Keratinocyte (primary cell): ENCODE results near the gene FBXL13. TPM values are rescaled to one million over a fixed set of nuclear protein-coding genes. Genes with fewer than 3 reads are reported as not detected.

Experiments used
- DNase-seq: peaks from one replicate; pipeline ENCODE4 v3.0.0-alpha.2; 2011; ENCODE audit warnings: low read depth, missing footprints, low spot score
- FAIRE-seq: peaks from 2 replicates; lab custom pipeline; 2011; peaks lifted over from hg19 to GRCh38; lab: Jason Lieb, UNC
- H2AFZ ChIP-seq: 2 replicates; pipeline ENCODE4 v1.6.0; 2012; ENCODE audit warnings: low read length, control low read depth, inconsistent platforms; ENCODE audit not compliant: control insufficient read depth
- H3K27ac ChIP-seq: 2 replicates; pipeline ENCODE4 v1.5.1; 2011; ENCODE audit warnings: low read length; ENCODE audit not compliant: control insufficient read depth, insufficient read depth
- H3K27me3 ChIP-seq: 3 replicates; pipeline ENCODE4 v1.6.0; 2011; ENCODE audit warnings: low read length; ENCODE audit not compliant: control insufficient read depth, insufficient read depth; ENCODE audit errors: extremely low read depth
- H3K36me3 ChIP-seq, 2 experiments: 2 replicates in 1 of 2; 3 replicates in 1 of 2; pipeline ENCODE4 v1.5.1; 2011; ENCODE audit warnings: low read length in 2 of 2, mild to moderate bottlenecking in 1 of 2; ENCODE audit not compliant: control insufficient read depth in 2 of 2, insufficient read depth in 2 of 2; ENCODE audit errors: extremely low read depth in 1 of 2
- H3K4me1 ChIP-seq: 3 replicates; pipeline ENCODE4 v1.5.1; 2011; ENCODE audit warnings: low read length; ENCODE audit not compliant: control insufficient read depth, insufficient read depth; ENCODE audit errors: extremely low read depth
- H3K4me2 ChIP-seq: 3 replicates; pipeline ENCODE4 v1.6.0; 2011; ENCODE audit warnings: low read depth, low read length; ENCODE audit not compliant: control insufficient read depth, insufficient read depth; ENCODE audit errors: extremely low read depth
- H3K4me3 ChIP-seq, 3 experiments: fragments of 200-600 bp in 1 of 3; sonication (generic) in 1 of 3; 2 replicates in 2 of 3; 3 replicates in 1 of 3; pipeline ENCODE4 v1.5.1; 2011 to 2016; ENCODE audit warnings: low read length in 3 of 3, mild to moderate bottlenecking in 3 of 3, control low read depth in 2 of 3, inconsistent platforms in 1 of 3, low read depth in 1 of 3, mixed read lengths in 1 of 3, mixed run types in 1 of 3, moderate library complexity in 1 of 3; ENCODE audit not compliant: control insufficient read depth in 2 of 3, insufficient read depth in 2 of 3; ENCODE audit errors: extremely low read depth in 1 of 3
- H3K79me2 ChIP-seq: 2 replicates; pipeline ENCODE4 v1.6.0; 2012; ENCODE audit warnings: low read length; ENCODE audit not compliant: control insufficient read depth, insufficient read depth
- H3K9ac ChIP-seq: 3 replicates; pipeline ENCODE4 v1.6.0; 2011; ENCODE audit warnings: low read length; ENCODE audit not compliant: control insufficient read depth, insufficient read depth; ENCODE audit errors: extremely low read depth
- H3K9me1 ChIP-seq: 3 replicates; pipeline ENCODE4 v1.6.0; 2011; ENCODE audit warnings: low read length; ENCODE audit not compliant: control insufficient read depth, insufficient read depth; ENCODE audit errors: extremely low read depth
- H3K9me3 ChIP-seq: 2 replicates; pipeline ENCODE4 v1.5.1; 2012; ENCODE audit warnings: low read depth, low read length; ENCODE audit not compliant: control insufficient read depth
- H4K20me1 ChIP-seq: 3 replicates; pipeline ENCODE4 v1.6.0; 2011; ENCODE audit warnings: low read length; ENCODE audit not compliant: control insufficient read depth, insufficient read depth; ENCODE audit errors: extremely low read depth
- EZH2 ChIP-seq: IDR thresholded peaks from one replicate; pipeline ENCODE4 v1.6.1; 2012; ENCODE audit warnings: inconsistent platforms, mild to moderate bottlenecking, low read length, moderate library complexity
- dilution Hi-C: fragments of 300-500 bp; cut with MboI; formaldehyde crosslinking; loops from one replicate; pipeline ENCODE4 v1.7.0; 2020; ENCODE audit warnings: low sequenced_read_pairs; ENCODE audit not compliant: extremely low pct_ligation_motif_present
- polyA plus RNA-seq, 5 experiments: library from polyadenylated mRNA; depleted of rRNA in 3 of 5; stranded (reverse) in 3 of 5; stranded (forward) in 1 of 5; unstranded in 1 of 5; fragments of >200 nt; gene quantifications; 1 replicate in 1 of 5; 2 replicates in 3 of 5; 3 replicates in 1 of 5; pipeline versions ENCODE4 v1.2.1 to v1.2.3, GENCODE V29; 2011 to 2012; ENCODE audit warnings: missing spikeins in 2 of 5, low read depth in 1 of 5, low replicate concordance in 1 of 5
- TF ChIP-seq, protein P1 (sequence below), 3 experiments: IDR thresholded peaks in 1 of 3; conservative IDR thresholded peaks in 1 of 3; optimal IDR thresholded peaks in 1 of 3; 2 replicates in 2 of 3; 3 replicates in 1 of 3; pipeline versions ENCODE3 to v1.5.1; 2011; ENCODE audit warnings: low read length in 3 of 3, mild to moderate bottlenecking in 3 of 3, moderate library complexity in 2 of 3, control low read depth in 1 of 3, inconsistent platforms in 1 of 3; ENCODE audit not compliant: insufficient read depth in 2 of 3; ENCODE audit errors: extremely low read depth in 1 of 3

The FBXL13 gene
- polyA plus RNA-seq, 1 donor (not counting 4 experiments of a cell fraction or from before 2014, with no cell fraction given) = 0.20 TPM

DNA sequence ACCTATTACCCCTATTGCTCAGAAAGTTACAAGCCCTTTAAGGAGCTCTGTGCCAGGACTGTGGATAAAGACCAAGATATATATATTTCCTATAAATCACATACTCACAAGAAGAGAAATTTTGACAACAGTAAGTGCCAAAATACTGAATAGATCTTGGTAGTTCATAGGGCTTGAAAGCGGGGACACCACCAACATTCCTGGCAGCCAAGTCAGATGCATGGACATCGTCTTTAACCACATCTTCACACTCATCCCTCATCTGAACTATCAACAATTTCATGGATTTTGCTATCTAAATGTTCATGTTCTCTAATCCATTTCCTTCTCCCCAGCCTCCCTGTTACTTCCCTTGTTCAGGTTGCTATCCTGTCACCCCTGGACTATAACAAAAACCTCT is 229.2 kb downstream of the FBXL13 start:
- dilution Hi-C loops = no loop called here
- no peak overlapping the region for H3K27ac ChIP-seq
- FAIRE-seq (no peak), DNase-seq (no peak)
- no peaks in the 10 kb centered on the region for H4K20me1 ChIP-seq
- no peaks in the 10 kb centered on the region for H3K9me3 ChIP-seq
- no peaks in the 10 kb centered on the region for H3K27me3 ChIP-seq
- H3K79me2 ChIP-seq = no peaks in the 10 kb centered on the region
- H3K4me1 ChIP-seq = peaks cover 5% of the 10 kb centered on the region
- H3K4me2 ChIP-seq = no peak overlapping the region
- TF ChIP-seq EZH2 = no peak
- TF ChIP-seq, protein P1, sequence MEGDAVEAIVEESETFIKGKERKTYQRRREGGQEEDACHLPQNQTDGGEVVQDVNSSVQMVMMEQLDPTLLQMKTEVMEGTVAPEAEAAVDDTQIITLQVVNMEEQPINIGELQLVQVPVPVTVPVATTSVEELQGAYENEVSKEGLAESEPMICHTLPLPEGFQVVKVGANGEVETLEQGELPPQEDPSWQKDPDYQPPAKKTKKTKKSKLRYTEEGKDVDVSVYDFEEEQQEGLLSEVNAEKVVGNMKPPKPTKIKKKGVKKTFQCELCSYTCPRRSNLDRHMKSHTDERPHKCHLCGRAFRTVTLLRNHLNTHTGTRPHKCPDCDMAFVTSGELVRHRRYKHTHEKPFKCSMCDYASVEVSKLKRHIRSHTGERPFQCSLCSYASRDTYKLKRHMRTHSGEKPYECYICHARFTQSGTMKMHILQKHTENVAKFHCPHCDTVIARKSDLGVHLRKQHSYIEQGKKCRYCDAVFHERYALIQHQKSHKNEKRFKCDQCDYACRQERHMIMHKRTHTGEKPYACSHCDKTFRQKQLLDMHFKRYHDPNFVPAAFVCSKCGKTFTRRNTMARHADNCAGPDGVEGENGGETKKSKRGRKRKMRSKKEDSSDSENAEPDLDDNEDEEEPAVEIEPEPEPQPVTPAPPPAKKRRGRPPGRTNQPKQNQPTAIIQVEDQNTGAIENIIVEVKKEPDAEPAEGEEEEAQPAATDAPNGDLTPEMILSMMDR (optimal IDR thresholded peaks at IDR 0.05 in 1 of 3, IDR thresholded peaks at IDR 0.05 in 1 of 3, conservative IDR thresholded peaks at IDR 0.05 in 1 of 3; ENCODE audit: extremely low read depth in 1 of 3, insufficient read depth in 2 of 3, low read length in 3 of 3) = no peak
- no peak overlapping the region for H2AFZ ChIP-seq
- no peaks in the 10 kb centered on the region for H3K9me1 ChIP-seq
- no peak overlapping the region for H3K9ac ChIP-seq
- no peaks in the 10 kb centered on the region for H3K36me3 ChIP-seq
- no peak overlapping the region for H3K4me3 ChIP-seq

- Histone ChIP-seq H3K9ac (no peak overlapping the region), H3K27ac (no peak overlapping the region), H3K9me1 (no peaks in the 10 kb centered on the region), H3K4me1 (peaks cover 5% of the 10 kb centered on the region), H3K36me3 (no peaks in the 10 kb centered on the region), H3K4me3 (no peak overlapping the region), H2AFZ (no peak overlapping the region), H3K4me2 (no peak overlapping the region), H3K79me2 (no peaks in the 10 kb centered on the region), H3K27me3 (no peaks in the 10 kb centered on the region), H3K9me3 (no peaks in the 10 kb centered on the region), H4K20me1 (no peaks in the 10 kb centered on the region)
- FAIRE-seq (no peak), DNase-seq (no peak)
- TF ChIP-seq, protein P1 (optimal IDR thresholded peaks at IDR 0.05 in 1 of 3, IDR thresholded peaks at IDR 0.05 in 1 of 3, conservative IDR thresholded peaks at IDR 0.05 in 1 of 3; ENCODE audit: extremely low read depth in 1 of 3, insufficient read depth in 2 of 3, low read length in 3 of 3) = no peak
- no peak for TF ChIP-seq EZH2
- dilution Hi-C loops = no loop called here
Measured at GRCh38 chr7:102843850-102844249, 230.7 kb downstream of the FBXL13 start.
